OCI-LY3 (cell line): Measurements from ENCODE around the gene IFNA2.

Experiments
- EZH2phosphoT487 ChIP-seq: fragments of 200-600 bp; shearing (Covaris generic); IDR thresholded peaks from 2 replicates; pipeline ENCODE4 v1.6.1; 2018; ENCODE audit warnings: antibody characterized with exemption, mixed run types, low read depth
- TF ChIP-seq, protein P1 (sequence below): fragments of 200-600, 300-600 bp; sonication (generic); IDR thresholded peaks from 2 replicates; pipeline ENCODE4 v1.5.1; 2014; ENCODE audit warnings: antibody characterized with exemption, low read length, low read depth

DNA sequence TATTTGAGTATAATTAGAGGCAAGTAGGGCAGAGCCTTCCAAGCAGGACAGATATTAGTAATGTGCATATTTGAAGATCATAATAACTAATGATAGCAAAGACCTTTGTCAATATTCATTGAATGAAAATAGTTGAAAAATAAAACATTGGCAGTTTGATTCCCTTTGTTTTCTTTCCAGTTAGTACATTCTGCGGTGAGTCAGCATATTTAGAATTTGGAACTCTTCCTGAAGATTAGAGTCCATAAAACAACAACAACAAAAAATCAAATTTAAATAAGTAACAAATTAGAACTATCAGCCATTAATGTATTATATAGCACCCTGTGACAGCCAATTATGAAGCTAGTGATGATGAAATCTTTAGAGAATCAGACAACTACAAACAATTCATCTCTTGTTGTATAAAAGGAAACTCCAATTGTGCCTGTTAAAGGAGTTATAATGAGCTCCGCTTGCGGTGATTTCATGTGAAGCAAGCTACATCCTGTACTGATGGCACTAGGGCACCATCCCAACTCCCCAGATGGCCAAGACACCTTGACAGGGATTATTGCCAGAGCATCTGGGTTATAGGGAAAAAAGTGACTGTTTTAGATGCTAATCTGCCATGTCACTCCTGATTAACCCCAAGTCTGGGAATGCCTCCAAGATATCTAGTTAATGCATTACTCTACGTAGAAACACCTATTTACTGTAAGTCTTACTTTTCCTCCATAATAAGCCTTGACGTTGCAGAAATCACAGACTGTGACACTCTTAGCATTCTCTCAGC, 30.5 kb upstream of the IFNA2 start:
- TF ChIP-seq, protein P1, sequence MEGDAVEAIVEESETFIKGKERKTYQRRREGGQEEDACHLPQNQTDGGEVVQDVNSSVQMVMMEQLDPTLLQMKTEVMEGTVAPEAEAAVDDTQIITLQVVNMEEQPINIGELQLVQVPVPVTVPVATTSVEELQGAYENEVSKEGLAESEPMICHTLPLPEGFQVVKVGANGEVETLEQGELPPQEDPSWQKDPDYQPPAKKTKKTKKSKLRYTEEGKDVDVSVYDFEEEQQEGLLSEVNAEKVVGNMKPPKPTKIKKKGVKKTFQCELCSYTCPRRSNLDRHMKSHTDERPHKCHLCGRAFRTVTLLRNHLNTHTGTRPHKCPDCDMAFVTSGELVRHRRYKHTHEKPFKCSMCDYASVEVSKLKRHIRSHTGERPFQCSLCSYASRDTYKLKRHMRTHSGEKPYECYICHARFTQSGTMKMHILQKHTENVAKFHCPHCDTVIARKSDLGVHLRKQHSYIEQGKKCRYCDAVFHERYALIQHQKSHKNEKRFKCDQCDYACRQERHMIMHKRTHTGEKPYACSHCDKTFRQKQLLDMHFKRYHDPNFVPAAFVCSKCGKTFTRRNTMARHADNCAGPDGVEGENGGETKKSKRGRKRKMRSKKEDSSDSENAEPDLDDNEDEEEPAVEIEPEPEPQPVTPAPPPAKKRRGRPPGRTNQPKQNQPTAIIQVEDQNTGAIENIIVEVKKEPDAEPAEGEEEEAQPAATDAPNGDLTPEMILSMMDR: no peak
- TF ChIP-seq EZH2phosphoT487: no peak
